Adrenal gland (tissue), 12 donors: ENCODE measurements around the gene LEF1. TPM values are rescaled to one million over a fixed set of nuclear protein-coding genes. Genes with fewer than 3 reads are reported as not detected.

Experiments used
- DNase-seq, 7 donors: peaks; one replicate each; pipeline ENCODE4 v3.0.0-alpha.2; 2019 to 2020
- H3K27ac ChIP-seq, 5 donors: fragments of 200-600 bp; sonication (generic) in 4 of 5; 1 replicate in 3 of 5; 2 replicates in 2 of 5; pipeline versions ENCODE4 v1.5.1 to v1.8.0; 2016 to 2020; ENCODE audit warnings: mild to moderate bottlenecking in 1 of 5
- H3K27me3 ChIP-seq: fragments of 200-600 bp; 2 replicates; pipeline ENCODE4 v1.8.0; 2021
- H3K36me3 ChIP-seq, 2 donors: fragments of 200-600 bp; replicated peaks in 1 of 2; 1 replicate in 1 of 2; 2 replicates in 1 of 2; pipeline versions ENCODE4 v1.5.1 to v1.8.0; 2018 to 2022
- H3K4me1 ChIP-seq, 2 donors: fragments of 200-600 bp; replicated peaks in 1 of 2; 1 replicate in 1 of 2; 2 replicates in 1 of 2; pipeline versions ENCODE4 v1.5.1 to v1.8.0; 2018 to 2021
- H3K4me3 ChIP-seq, 4 donors: fragments of 200-600 bp; sonication (generic) in 3 of 4; one replicate each; pipeline ENCODE4 v1.5.1; 2016 to 2018
- H3K9me3 ChIP-seq, 3 donors: fragments of 200-600 bp; sonication (generic) in 1 of 3; replicated peaks in 1 of 3; 1 replicate in 2 of 3; 2 replicates in 1 of 3; pipeline versions ENCODE4 v1.5.1 to v1.8.0; 2016 to 2021
- CTCF ChIP-seq, 6 experiments: fragments of 450-650 bp in 4 of 6; fragments of 200-600 bp in 2 of 6; sonication (generic) in 1 of 6; IDR thresholded peaks; 1 replicate in 5 of 6; 2 replicates in 1 of 6; pipeline versions ENCODE4 v1.5.1 to v1.8.0; 2016 to 2021; ENCODE audit warnings: antibody characterized with exemption in 6 of 6, mild to moderate bottlenecking in 2 of 6, moderate library complexity in 1 of 6
- POLR2A ChIP-seq, 2 donors: fragments of 450-650 bp; IDR thresholded peaks; one replicate each; pipeline ENCODE4 v1.6.1; 2017; ENCODE audit warnings: antibody characterized with exemption in 2 of 2, mild to moderate bottlenecking in 2 of 2, moderate library complexity in 1 of 2
- WGBS, 4 donors: extraction: QIAGEN DNeasy Blood & Tissue Kit in 2 of 4; methylation state at CpG; one replicate each; pipeline versions ENCODE4 v1.1.5 to v1.1.7; 2013 to 2017; 5-methylcytosine and 5-hydroxymethylcytosine counted together
- intact Hi-C, 2 donors: fragments of 100-400 bp; cut with DNase I; formaldehyde crosslinking; loops; one replicate each; pipeline versions ENCODE4 v1.14.1 to v1.15.0; 2022 to 2023
- polyA plus RNA-seq, 3 donors: library from polyadenylated mRNA; stranded (reverse); fragments of 200-250 nt in 2 of 3; fragments of 350-450 nt in 1 of 3; fragmentation: Illumina TruSeq in 1 of 3; extraction: RNeasy Lipid Tissue Mini Kit (QIAGEN cat#74804) in 1 of 3; gene quantifications; one replicate each; pipeline ENCODE4 v1.2.3, GENCODE V29; 2013 to 2014
- total RNA-seq, 9 donors: library from RNA; depleted of rRNA in 4 of 9; stranded (reverse); fragments of >200 nt in 4 of 9; fragments of 120-200 nt in 1 of 9; fragmentation: NEBNext Ultra II Directional in 1 of 9; extraction: Animal tissue kit (Norgen Biotek cat#: 25700) in 1 of 9; gene quantifications; one replicate each; pipeline versions ENCODE4 v1.1.0 to v1.2.4, GENCODE V29; 2013 to 2023
- donor health status: healthy with polysubstance abuse.
- donor health status: Bipolar disorder and iron deficiency.
- donor health status: DM: yes; HTN: yes; CAD: no.
- donor health status: DM: no; HTN: no; CAD: no.
- donor health status: DM: no; HTN: no; CAD: no.
- donor health status: DM: yes; HTN: yes; CAD: no.

Gene LEF1
- total and polyA plus RNA-seq, 12 donors: 6.1 to 78.2 (median 41.5) TPM

GRCh38 chr4:108024878-108025165 is 143.9 kb downstream of the LEF1 start:
- no peak overlapping the region for H3K4me3 ChIP-seq
- H3K27me3 ChIP-seq: no peaks in the 10 kb centered on the region
- peaks cover 0 to 56% of the 10 kb centered on the region in 2 donors for H3K36me3 ChIP-seq
- intact Hi-C loops: no loop called here
- H3K27ac ChIP-seq: no peak overlapping the region
- TF ChIP-seq CTCF (IDR thresholded peaks at IDR 0.05) (no peak), POLR2A (IDR thresholded peaks at IDR 0.05) (no peak)
- no peaks in the 10 kb centered on the region for H3K9me3 ChIP-seq
- H3K4me1 ChIP-seq: no peaks in the 10 kb centered on the region
- DNase-seq: no peak

GRCh38 chr4:108024085-108024877 is 144.5 kb downstream of the LEF1 start:
- no peak overlapping the region for H3K4me3 ChIP-seq
- intact Hi-C loops: no loop called here
- no peak for DNase-seq
- no peak overlapping the region for H3K27ac ChIP-seq
- no peaks in the 10 kb centered on the region for H3K4me1 ChIP-seq
- peaks cover 0 to 60% of the 10 kb centered on the region in 2 donors for H3K36me3 ChIP-seq
- no peaks in the 10 kb centered on the region for H3K9me3 ChIP-seq
- TF ChIP-seq CTCF (IDR thresholded peaks at IDR 0.05): no peak
- no peak for TF ChIP-seq POLR2A (IDR thresholded peaks at IDR 0.05)
- 85 to 88% (median 87%) methylated on average over 5 of the region's 5 CpGs for WGBS, 4 donors
- H3K27me3 ChIP-seq: no peaks in the 10 kb centered on the region

- H3K4me3 ChIP-seq: no peak overlapping the region
- TF ChIP-seq POLR2A (IDR thresholded peaks at IDR 0.05): no peak
- peak in 1 of 6 experiments; percentile 4 for TF ChIP-seq CTCF (IDR thresholded peaks at IDR 0.05)
- intact Hi-C loops: loop anchor here in 1 of 2 donors (10.0 kb wide), 1 partner anchor 556 kb away; no protein-coding TSS in a partner anchor
- no peak for DNase-seq
- no peaks in the 10 kb centered on the region for H3K9me3 ChIP-seq
- H3K27me3 ChIP-seq: no peaks in the 10 kb centered on the region
- no peak overlapping the region for H3K27ac ChIP-seq
- 39 to 48% (median 47%) methylated on average over 2 of the region's 2 CpGs for WGBS, 4 donors
- peaks cover 0 to 42% of the 10 kb centered on the region in 2 donors for H3K36me3 ChIP-seq
- H3K4me1 ChIP-seq: no peaks in the 10 kb centered on the region
These were observed 149.9 kb downstream of the LEF1 start for GRCh38 chr4:108018884-108019187.

- H3K27ac ChIP-seq: no peak overlapping the region
- WGBS, 4 donors: 36 to 38% (median 37%) methylated on average over 8 of the region's 8 CpGs
- no peaks in the 10 kb centered on the region for H3K9me3 ChIP-seq
- no peaks in the 10 kb centered on the region for H3K27me3 ChIP-seq
- intact Hi-C loops: loop anchor here in 1 of 2 donors (10.0 kb wide), 1 partner anchor 557 kb away; no protein-coding TSS in a partner anchor
- peak; percentile 76 to 91 (median 80) for TF ChIP-seq CTCF (IDR thresholded peaks at IDR 0.05)
- TF ChIP-seq POLR2A (IDR thresholded peaks at IDR 0.05): no peak
- no peak overlapping the region for H3K4me3 ChIP-seq
- no peaks in the 10 kb centered on the region for H3K4me1 ChIP-seq
- H3K36me3 ChIP-seq: peaks cover 0 to 36% of the 10 kb centered on the region in 2 donors
- peak; percentile 78 to 96 (median 84) for DNase-seq
These were observed 150.5 kb downstream of the LEF1 start for GRCh38 chr4:108018040-108018883.
